ENCODE measurements around the gene LTK.

LTK gene

GRCh38 chr15:41523097-41523496 lies 9.5 kb upstream of the LTK start:
- Histone ChIP-seq H3K9ac (ENCODE audit: low read length) (no peak overlapping the region), H3K36me3 (ENCODE audit: control insufficient read depth, insufficient read depth, low read length, severe bottlenecking) (peaks cover 46% of the 10 kb centered on the region), H3K4me3 (ENCODE audit: low read length) (no peak overlapping the region), H3K4me1 (ENCODE audit: control insufficient read depth, insufficient read depth, low read length) (no peaks in the 10 kb centered on the region), H3K27me3 (replicated peaks; ENCODE audit: control insufficient read depth, insufficient read depth, low read length) (no peaks in the 10 kb centered on the region), H3K9me3 (ENCODE audit: control insufficient read depth, low read length) (no peaks in the 10 kb centered on the region)
- DNase-seq (ENCODE audit: low read depth): peak; percentile 19

- no peak overlapping the region for H3K4me3 ChIP-seq (ENCODE audit: low read length)
- H3K9me3 ChIP-seq (ENCODE audit: control insufficient read depth, low read length): no peaks in the 10 kb centered on the region
- no peak for DNase-seq (ENCODE audit: low read depth)
- no peaks in the 10 kb centered on the region for H3K27me3 ChIP-seq (replicated peaks; ENCODE audit: control insufficient read depth, insufficient read depth, low read length)
- no peaks in the 10 kb centered on the region for H3K4me1 ChIP-seq (ENCODE audit: control insufficient read depth, insufficient read depth, low read length)
- H3K9ac ChIP-seq (ENCODE audit: low read length): no peak overlapping the region
- peaks cover 40% of the 10 kb centered on the region for H3K36me3 ChIP-seq (ENCODE audit: control insufficient read depth, insufficient read depth, low read length, severe bottlenecking)
Measured at GRCh38 chr15:41521614-41522013, 8.0 kb upstream of the LTK start.

DNA sequence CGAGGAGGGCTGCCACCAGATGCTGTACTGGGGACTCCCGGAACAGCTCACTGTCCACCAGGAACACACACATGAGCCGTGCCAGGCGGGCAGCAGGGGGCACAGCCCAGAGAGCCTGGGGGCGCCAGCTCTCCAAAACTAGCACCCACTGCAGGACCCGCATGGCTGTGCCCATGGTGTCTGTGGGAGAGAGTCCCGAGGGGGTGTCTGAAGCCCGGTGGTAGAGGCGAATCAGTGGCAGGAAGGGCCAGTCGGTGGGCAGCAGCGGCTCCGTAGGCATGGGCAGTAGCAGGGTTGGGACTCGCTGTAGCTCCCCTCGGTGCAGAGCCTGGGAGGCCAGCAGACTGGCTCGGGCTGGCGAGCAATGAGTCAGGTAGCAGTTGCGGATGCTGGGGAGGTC lies 7.0 kb upstream of the LTK start:
- H3K9me3 ChIP-seq (ENCODE audit: control insufficient read depth, low read length): no peaks in the 10 kb centered on the region
- no peaks in the 10 kb centered on the region for H3K4me1 ChIP-seq (ENCODE audit: control insufficient read depth, insufficient read depth, low read length)
- no peak overlapping the region for H3K4me3 ChIP-seq (ENCODE audit: low read length)
- H3K27me3 ChIP-seq (replicated peaks; ENCODE audit: control insufficient read depth, insufficient read depth, low read length): no peaks in the 10 kb centered on the region
- H3K9ac ChIP-seq (ENCODE audit: low read length): no peak overlapping the region
- DNase-seq (ENCODE audit: low read depth): no peak
- H3K36me3 ChIP-seq (ENCODE audit: control insufficient read depth, insufficient read depth, low read length, severe bottlenecking): peaks cover 33% of the 10 kb centered on the region

DNA sequence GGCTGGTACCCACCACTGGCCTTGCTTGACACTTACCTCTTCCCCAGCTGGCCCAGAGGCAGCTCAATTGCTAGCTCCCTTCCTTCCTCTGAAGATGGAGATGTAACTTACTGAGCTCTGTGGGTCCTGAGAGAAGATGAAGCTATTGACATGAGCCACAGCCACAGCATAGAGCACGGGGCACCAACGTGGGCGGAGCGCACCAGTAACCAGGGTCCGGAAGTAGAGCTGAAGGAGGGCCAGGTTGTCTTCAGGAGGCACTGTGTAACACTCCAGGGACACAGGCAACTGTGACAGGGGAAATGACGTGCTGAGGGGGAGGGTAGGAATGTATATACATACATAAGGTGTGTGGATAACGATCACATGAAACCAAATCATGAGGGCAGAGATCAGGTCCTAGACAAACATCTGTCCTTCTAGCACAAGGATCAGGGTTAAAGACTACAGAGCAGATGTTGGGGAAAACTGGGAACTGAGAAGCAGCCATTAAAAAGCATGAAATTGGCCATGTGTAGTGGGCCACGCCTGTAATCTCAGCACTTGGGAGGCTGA lies 4.3 kb upstream of the LTK start:
- no peak overlapping the region for H3K9ac ChIP-seq (ENCODE audit: low read length)
- no peaks in the 10 kb centered on the region for H3K9me3 ChIP-seq (ENCODE audit: control insufficient read depth, low read length)
- H3K36me3 ChIP-seq (ENCODE audit: control insufficient read depth, insufficient read depth, low read length, severe bottlenecking): peaks cover 21% of the 10 kb centered on the region
- H3K4me1 ChIP-seq (ENCODE audit: control insufficient read depth, insufficient read depth, low read length): peaks cover 7% of the 10 kb centered on the region
- no peak for DNase-seq (ENCODE audit: low read depth)
- H3K27me3 ChIP-seq (replicated peaks; ENCODE audit: control insufficient read depth, insufficient read depth, low read length): peaks cover 12% of the 10 kb centered on the region
- no peak overlapping the region for H3K4me3 ChIP-seq (ENCODE audit: low read length)

GRCh38 chr15:41512940-41513505 lies 604 bp downstream of the LTK start:
- H3K27me3 ChIP-seq (replicated peaks; ENCODE audit: control insufficient read depth, insufficient read depth, low read length): peaks cover 23% of the 10 kb centered on the region
- no peak overlapping the region for H3K9ac ChIP-seq (ENCODE audit: low read length)
- peak; percentile 61 for DNase-seq (ENCODE audit: low read depth)
- H3K4me3 ChIP-seq (ENCODE audit: low read length): peak overlapping the region; percentile 61
- peaks cover 11% of the 10 kb centered on the region for H3K4me1 ChIP-seq (ENCODE audit: control insufficient read depth, insufficient read depth, low read length)
- no peaks in the 10 kb centered on the region for H3K9me3 ChIP-seq (ENCODE audit: control insufficient read depth, low read length)
- peaks cover 9% of the 10 kb centered on the region for H3K36me3 ChIP-seq (ENCODE audit: control insufficient read depth, insufficient read depth, low read length, severe bottlenecking)

DNA sequence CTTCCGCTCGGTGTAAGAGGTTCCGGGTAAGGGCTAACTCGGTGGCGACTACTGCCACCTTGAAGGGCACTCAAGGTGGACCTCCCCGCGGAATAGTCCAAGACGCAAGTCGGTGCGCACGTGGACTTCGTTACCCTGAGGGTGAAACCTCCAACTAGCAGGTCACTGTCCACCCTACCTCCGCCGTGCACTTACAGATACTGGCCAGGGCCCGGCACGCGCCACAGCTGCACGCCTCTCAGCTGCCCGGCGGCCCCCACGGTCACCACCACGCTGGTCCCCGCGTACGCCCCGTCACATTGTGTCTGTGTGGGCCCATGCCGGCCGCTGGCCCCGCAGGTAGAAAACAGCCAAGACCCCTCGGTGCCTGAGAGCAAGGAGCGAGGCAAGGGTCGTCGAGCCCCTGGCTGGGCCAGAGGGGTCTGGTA lies 1.1 kb downstream of the LTK start:
- H3K36me3 ChIP-seq (ENCODE audit: control insufficient read depth, insufficient read depth, low read length, severe bottlenecking): peaks cover 5% of the 10 kb centered on the region
- H3K4me3 ChIP-seq (ENCODE audit: low read length): peak overlapping the region; percentile 61
- H3K27me3 ChIP-seq (replicated peaks; ENCODE audit: control insufficient read depth, insufficient read depth, low read length): peaks cover 26% of the 10 kb centered on the region
- no peaks in the 10 kb centered on the region for H3K9me3 ChIP-seq (ENCODE audit: control insufficient read depth, low read length)
- H3K4me1 ChIP-seq (ENCODE audit: control insufficient read depth, insufficient read depth, low read length): peaks cover 11% of the 10 kb centered on the region
- no peak for DNase-seq (ENCODE audit: low read depth)
- H3K9ac ChIP-seq (ENCODE audit: low read length): no peak overlapping the region

- H3K4me1 ChIP-seq (ENCODE audit: control insufficient read depth, insufficient read depth, low read length): peaks cover 11% of the 10 kb centered on the region
- no peak for DNase-seq (ENCODE audit: low read depth)
- H3K4me3 ChIP-seq (ENCODE audit: low read length): no peak overlapping the region
- no peak overlapping the region for H3K9ac ChIP-seq (ENCODE audit: low read length)
- peaks cover 26% of the 10 kb centered on the region for H3K27me3 ChIP-seq (replicated peaks; ENCODE audit: control insufficient read depth, insufficient read depth, low read length)
- H3K9me3 ChIP-seq (ENCODE audit: control insufficient read depth, low read length): no peaks in the 10 kb centered on the region
- H3K36me3 ChIP-seq (ENCODE audit: control insufficient read depth, insufficient read depth, low read length, severe bottlenecking): no peaks in the 10 kb centered on the region
Measured at GRCh38 chr15:41511899-41512369, 1.7 kb downstream of the LTK start.

- Histone ChIP-seq H3K27me3 (replicated peaks; ENCODE audit: control insufficient read depth, insufficient read depth, low read length) (peaks cover 26% of the 10 kb centered on the region), H3K4me3 (ENCODE audit: low read length) (no peak overlapping the region), H3K4me1 (ENCODE audit: control insufficient read depth, insufficient read depth, low read length) (peaks cover 11% of the 10 kb centered on the region), H3K9ac (ENCODE audit: low read length) (no peak overlapping the region), H3K36me3 (ENCODE audit: control insufficient read depth, insufficient read depth, low read length, severe bottlenecking) (no peaks in the 10 kb centered on the region), H3K9me3 (ENCODE audit: control insufficient read depth, low read length) (no peaks in the 10 kb centered on the region)
- DNase-seq (ENCODE audit: low read depth): no peak
Measured at GRCh38 chr15:41511331-41511898, 2.2 kb downstream of the LTK start.

DNA sequence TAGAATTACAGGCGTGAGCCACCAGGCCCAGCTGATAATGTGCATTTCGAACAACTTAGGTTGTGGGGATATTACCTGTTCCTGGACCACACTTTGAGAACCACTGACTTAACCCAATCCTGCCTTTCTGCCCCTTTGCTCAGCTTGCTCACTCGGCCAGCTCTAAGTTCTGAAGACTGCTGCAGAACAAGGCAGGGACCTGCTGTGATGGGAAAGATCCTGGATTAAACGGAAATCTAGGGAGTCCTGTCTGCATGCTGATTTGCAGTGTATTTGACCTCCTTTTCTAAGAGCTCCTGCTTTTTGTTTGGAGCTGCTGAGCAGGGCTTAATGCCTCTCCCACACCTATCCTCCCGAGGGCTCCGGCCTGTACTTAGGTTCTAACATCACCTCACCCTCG lies 2.9 kb downstream of the LTK start:
- Histone ChIP-seq H3K27me3 (replicated peaks; ENCODE audit: control insufficient read depth, insufficient read depth, low read length) (peaks cover 29% of the 10 kb centered on the region), H3K4me1 (ENCODE audit: control insufficient read depth, insufficient read depth, low read length) (peaks cover 11% of the 10 kb centered on the region), H3K9me3 (ENCODE audit: control insufficient read depth, low read length) (no peaks in the 10 kb centered on the region), H3K4me3 (ENCODE audit: low read length) (no peak overlapping the region), H3K36me3 (ENCODE audit: control insufficient read depth, insufficient read depth, low read length, severe bottlenecking) (no peaks in the 10 kb centered on the region), H3K9ac (ENCODE audit: low read length) (no peak overlapping the region)
- DNase-seq (ENCODE audit: low read depth): no peak

DNA sequence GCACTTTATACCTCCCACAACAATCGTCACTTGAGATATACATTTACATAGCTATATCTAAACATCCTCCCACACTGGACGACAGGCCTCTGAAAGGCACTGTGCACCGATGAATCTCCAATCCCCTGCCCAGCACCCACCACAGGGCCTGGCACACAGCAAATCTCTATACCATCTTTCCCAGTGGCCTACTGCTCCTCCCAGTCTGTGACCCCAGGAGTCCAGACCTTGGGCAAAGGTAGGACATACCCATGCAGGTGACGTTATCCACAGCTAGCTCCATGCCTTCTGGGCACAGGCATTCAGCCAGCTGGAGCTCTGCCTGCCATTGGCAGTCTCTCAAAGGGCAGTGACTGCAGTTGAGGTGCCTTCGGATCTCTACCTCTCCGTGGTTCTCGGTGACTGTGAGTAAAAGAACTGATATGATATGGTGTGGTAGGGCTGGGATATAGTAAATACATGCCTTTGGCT lies 5.8 kb downstream of the LTK start:
- no peak overlapping the region for H3K9ac ChIP-seq (ENCODE audit: low read length)
- no peak overlapping the region for H3K4me3 ChIP-seq (ENCODE audit: low read length)
- DNase-seq (ENCODE audit: low read depth): no peak
- peaks cover 4% of the 10 kb centered on the region for H3K4me1 ChIP-seq (ENCODE audit: control insufficient read depth, insufficient read depth, low read length)
- peaks cover 40% of the 10 kb centered on the region for H3K27me3 ChIP-seq (replicated peaks; ENCODE audit: control insufficient read depth, insufficient read depth, low read length)
- H3K9me3 ChIP-seq (ENCODE audit: control insufficient read depth, low read length): no peaks in the 10 kb centered on the region
- no peaks in the 10 kb centered on the region for H3K36me3 ChIP-seq (ENCODE audit: control insufficient read depth, insufficient read depth, low read length, severe bottlenecking)

- H3K27me3 ChIP-seq (replicated peaks; ENCODE audit: control insufficient read depth, insufficient read depth, low read length): peaks cover 37% of the 10 kb centered on the region
- H3K4me3 ChIP-seq (ENCODE audit: low read length): no peak overlapping the region
- DNase-seq (ENCODE audit: low read depth): no peak
- peaks cover 6% of the 10 kb centered on the region for H3K4me1 ChIP-seq (ENCODE audit: control insufficient read depth, insufficient read depth, low read length)
- no peaks in the 10 kb centered on the region for H3K36me3 ChIP-seq (ENCODE audit: control insufficient read depth, insufficient read depth, low read length, severe bottlenecking)
- H3K9me3 ChIP-seq (ENCODE audit: control insufficient read depth, low read length): no peaks in the 10 kb centered on the region
- H3K9ac ChIP-seq (ENCODE audit: low read length): no peak overlapping the region
Measured at GRCh38 chr15:41506796-41507341, 6.8 kb downstream of the LTK start.

All from adipocyte (in vitro differentiated cells).